Gastroesophageal sphincter (tissue), 3 donors: ENCODE data around the gene TRMT61A.

Experiments
- EP300 ChIP-seq: sonication (generic); formaldehyde crosslinking; IDR thresholded peaks from one replicate; pipeline ENCODE4 v1.6.1; 2017; ENCODE audit warnings: antibody characterized with exemption, mild to moderate bottlenecking
- POLR2A ChIP-seq, 2 donors: fragments of 450-650 bp; IDR thresholded peaks; one replicate each; pipeline ENCODE4 v1.6.1; 2017; ENCODE audit warnings: antibody characterized with exemption in 2 of 2, mild to moderate bottlenecking in 2 of 2, moderate library complexity in 1 of 2
- POLR2AphosphoS5 ChIP-seq: sonication (generic); formaldehyde crosslinking; IDR thresholded peaks from one replicate; pipeline ENCODE4 v1.6.1; 2017; ENCODE audit warnings: antibody characterized with exemption
- TF ChIP-seq, protein P1 (sequence below), 4 experiments: fragments of 200-600 bp in 2 of 4; fragments of 450-650 bp in 2 of 4; sonication (generic) in 1 of 4; IDR thresholded peaks; one replicate each; pipeline ENCODE4 v1.5.1; 2017 to 2019; ENCODE audit warnings: antibody characterized with exemption in 4 of 4, mild to moderate bottlenecking in 2 of 4, moderate library complexity in 2 of 4

- TF ChIP-seq, protein P1, sequence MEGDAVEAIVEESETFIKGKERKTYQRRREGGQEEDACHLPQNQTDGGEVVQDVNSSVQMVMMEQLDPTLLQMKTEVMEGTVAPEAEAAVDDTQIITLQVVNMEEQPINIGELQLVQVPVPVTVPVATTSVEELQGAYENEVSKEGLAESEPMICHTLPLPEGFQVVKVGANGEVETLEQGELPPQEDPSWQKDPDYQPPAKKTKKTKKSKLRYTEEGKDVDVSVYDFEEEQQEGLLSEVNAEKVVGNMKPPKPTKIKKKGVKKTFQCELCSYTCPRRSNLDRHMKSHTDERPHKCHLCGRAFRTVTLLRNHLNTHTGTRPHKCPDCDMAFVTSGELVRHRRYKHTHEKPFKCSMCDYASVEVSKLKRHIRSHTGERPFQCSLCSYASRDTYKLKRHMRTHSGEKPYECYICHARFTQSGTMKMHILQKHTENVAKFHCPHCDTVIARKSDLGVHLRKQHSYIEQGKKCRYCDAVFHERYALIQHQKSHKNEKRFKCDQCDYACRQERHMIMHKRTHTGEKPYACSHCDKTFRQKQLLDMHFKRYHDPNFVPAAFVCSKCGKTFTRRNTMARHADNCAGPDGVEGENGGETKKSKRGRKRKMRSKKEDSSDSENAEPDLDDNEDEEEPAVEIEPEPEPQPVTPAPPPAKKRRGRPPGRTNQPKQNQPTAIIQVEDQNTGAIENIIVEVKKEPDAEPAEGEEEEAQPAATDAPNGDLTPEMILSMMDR (IDR thresholded peaks at IDR 0.05) = no peak
- no peak for TF ChIP-seq POLR2A (IDR thresholded peaks at IDR 0.05)
- peak; percentile 57 for TF ChIP-seq POLR2AphosphoS5
- TF ChIP-seq EP300 = no peak
Observed at GRCh38 chr14:103534576-103535061, 5.6 kb downstream of the TRMT61A start.
